ENCODE results near the gene NFKBIB. TPM values are rescaled to one million over a fixed set of nuclear protein-coding genes. Genes with fewer than 3 reads are reported as not detected.
"Not testable (repeated sequence)": the region's sequence is repeated elsewhere in the genome, so short reads cannot be mapped to it uniquely, and the experiment has no call there.

NFKBIB gene, protein sequence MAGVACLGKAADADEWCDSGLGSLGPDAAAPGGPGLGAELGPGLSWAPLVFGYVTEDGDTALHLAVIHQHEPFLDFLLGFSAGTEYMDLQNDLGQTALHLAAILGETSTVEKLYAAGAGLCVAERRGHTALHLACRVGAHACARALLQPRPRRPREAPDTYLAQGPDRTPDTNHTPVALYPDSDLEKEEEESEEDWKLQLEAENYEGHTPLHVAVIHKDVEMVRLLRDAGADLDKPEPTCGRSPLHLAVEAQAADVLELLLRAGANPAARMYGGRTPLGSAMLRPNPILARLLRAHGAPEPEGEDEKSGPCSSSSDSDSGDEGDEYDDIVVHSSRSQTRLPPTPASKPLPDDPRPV
- 100 to 1,000 TPM; 150 to 174 (median 169) TPM for total RNA-seq

DNA sequence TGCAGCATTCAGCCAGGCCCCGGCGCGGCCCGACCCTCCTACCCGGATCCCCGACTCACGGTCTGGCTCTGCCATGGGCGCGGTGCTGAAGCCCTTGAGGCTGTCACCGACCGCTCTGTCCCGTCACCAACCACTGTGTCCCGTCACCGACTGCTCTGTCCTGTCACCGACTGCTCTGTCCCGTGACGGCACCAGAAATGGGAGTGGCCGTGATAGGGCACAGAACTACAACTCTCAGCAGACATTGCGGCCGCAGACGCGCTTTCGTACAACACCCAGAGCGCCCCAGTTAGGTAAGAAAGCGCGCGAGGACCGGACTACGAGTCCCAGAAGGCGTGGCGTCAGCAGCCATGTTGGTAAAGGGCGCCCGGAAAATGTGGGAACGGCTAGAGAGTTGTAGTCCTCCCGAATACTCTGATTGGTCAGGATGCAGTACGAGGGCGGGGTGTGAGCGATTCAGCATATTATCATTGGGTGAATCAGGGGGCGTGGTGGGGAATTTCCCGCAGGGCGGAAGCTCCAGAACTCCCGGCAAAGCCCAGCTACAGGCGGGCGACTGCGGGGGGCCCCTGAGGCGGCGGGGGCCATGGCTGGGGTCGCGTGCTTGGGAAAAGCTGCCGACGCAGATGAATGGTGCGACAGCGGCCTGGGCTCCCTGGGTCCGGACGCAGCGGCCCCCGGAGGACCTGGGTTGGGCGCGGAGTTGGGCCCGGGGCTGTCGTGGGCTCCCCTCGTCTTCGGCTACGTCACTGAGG, at the start of gene NFKBIB, which contains the start of gene SIRT2:
Gene NFKBIB, plus strand, starts transcription at position 523 of the 755 bp plus-strand sequence. Its CDS starts 64 bp downstream, at position 587.
Gene SIRT2, minus strand, starts transcription at position 172 of the 755 bp plus-strand sequence. Its CDS starts 97 bp downstream, at position 75.
- Mint-ChIP-seq H3K4me3 (peak within 1 kb of the TSS; percentile 94), H3K36me3 (ENCODE audit: insufficient read depth) (peaks cover 12% of the 10 kb centered on the region), H3K9me3 (no peaks in the 10 kb centered on the region), H3K27me3 (ENCODE audit: low read depth) (no peaks in the 10 kb centered on the region), H3K4me1 (ENCODE audit: low read depth) (peaks cover 42% of the 10 kb centered on the region)
- DNase-seq (peak; percentile 98), ATAC-seq (peak; percentile 93 to 94)

DNA sequence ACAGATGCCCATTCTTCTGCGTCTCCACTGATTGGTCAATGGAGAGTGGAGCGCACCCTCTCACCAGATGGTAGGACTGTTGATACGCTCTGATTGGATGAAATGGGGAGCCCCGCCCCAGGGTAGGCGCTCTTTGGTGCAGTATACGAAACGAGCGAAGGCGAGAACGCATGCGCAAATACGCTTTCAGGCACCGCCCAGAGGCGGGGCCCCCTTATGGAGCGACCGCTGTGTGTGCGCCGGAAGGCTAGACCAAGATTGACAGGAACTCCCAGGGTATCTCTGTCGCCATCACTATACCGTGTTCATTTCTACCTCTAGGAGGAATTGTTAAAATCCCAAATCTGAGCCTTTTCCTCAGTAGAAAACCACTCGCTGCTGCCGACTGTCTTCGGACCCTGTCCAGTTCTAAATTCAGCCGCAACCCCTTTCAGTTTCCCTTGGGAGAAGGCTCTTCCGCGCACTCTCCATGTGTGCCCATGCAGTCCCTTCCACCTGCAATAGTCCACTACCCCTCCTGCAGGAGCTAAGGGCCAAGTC, 49.3 kb upstream of the NFKBIB start:
- DNase-seq = peak; percentile 98
- Mint-ChIP-seq H3K4me1 (ENCODE audit: low read depth) (peaks cover 53% of the 10 kb centered on the region), H3K4me3 (peak overlapping the region; percentile 97), H3K9me3 (no peaks in the 10 kb centered on the region), H3K36me3 (ENCODE audit: insufficient read depth) (peaks cover 28% of the 10 kb centered on the region), H3K27me3 (ENCODE audit: low read depth) (no peaks in the 10 kb centered on the region)
- ATAC-seq = peak; percentile 72 to 75

DNA sequence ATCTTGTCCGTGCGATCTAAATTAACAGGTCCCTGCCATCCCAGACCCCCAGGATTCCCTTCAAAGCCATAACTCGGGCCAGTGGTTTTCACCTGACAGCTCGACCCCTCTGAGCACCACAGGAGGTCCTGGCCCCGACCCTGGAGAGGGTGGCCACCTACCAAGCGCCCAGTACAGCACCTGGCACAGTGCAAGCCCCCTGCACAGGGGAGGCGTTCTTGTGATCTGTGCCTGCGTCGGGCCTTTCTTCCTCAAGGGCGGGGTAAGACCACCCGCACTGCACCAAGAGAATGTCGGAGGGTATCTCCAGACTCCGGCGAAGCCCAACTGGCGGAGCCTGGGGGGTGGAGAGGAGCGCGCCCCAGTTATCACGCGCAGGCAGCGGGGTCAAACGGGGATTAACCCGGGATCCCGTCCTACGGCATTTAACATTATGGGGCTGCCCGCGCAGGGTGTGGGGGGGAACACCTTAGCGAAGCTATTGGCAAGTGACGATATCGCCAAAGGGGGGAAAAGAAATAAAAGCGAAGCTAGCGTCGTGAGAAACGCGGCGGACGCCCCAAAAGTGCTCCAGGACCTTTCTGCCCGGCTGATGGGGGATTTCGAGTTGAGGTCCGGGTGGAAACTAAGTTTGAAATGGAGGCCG, 48.7 kb upstream of the NFKBIB start:
- H3K36me3 Mint-ChIP-seq (ENCODE audit: insufficient read depth) = peaks cover 22% of the 10 kb centered on the region
- H3K4me1 Mint-ChIP-seq (ENCODE audit: low read depth) = peaks cover 47% of the 10 kb centered on the region
- no peaks in the 10 kb centered on the region for H3K9me3 Mint-ChIP-seq
- ATAC-seq (no peak), DNase-seq (peak; percentile 38)
- H3K4me3 Mint-ChIP-seq = peak overlapping the region; percentile 97
- H3K27me3 Mint-ChIP-seq (ENCODE audit: low read depth) = no peaks in the 10 kb centered on the region

DNA sequence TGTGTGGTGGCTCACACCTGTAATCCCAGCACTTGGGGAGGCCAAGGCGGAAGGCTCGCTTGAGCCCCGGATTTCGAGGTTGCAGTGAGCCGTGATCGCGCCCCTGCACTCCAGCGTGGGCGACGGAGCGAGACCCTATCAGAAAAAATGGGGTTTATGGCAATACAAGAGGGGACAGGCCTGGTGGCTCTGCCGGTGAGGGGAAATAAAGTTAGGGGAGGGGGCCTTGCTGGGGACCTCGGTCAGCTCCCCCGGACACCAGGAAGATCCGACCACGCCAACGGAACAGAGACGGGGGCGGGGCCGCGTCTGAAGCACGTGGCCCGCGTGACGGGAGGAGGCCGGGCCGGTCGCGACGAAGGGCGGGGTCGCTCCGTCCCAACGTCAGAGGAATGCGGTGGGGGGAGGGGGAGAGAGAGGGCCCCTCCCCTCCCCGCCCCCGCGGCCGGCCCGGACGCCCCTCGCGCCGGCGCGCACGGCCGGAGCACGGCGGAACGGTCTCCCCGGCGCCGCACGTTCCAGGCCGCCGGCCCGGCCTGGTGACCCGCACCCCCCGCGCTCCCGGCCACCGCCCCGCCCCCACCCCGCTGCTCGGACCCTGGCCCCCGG, 48.0 kb upstream of the NFKBIB start:
- peaks cover 48% of the 10 kb centered on the region for H3K4me1 Mint-ChIP-seq (ENCODE audit: low read depth)
- no peaks in the 10 kb centered on the region for H3K9me3 Mint-ChIP-seq
- ATAC-seq = peak; percentile 7 to 9
- DNase-seq = peak; percentile 88
- H3K4me3 Mint-ChIP-seq = peak overlapping the region; percentile 97
- H3K36me3 Mint-ChIP-seq (ENCODE audit: insufficient read depth) = peaks cover 19% of the 10 kb centered on the region
- no peaks in the 10 kb centered on the region for H3K27me3 Mint-ChIP-seq (ENCODE audit: low read depth)

DNA sequence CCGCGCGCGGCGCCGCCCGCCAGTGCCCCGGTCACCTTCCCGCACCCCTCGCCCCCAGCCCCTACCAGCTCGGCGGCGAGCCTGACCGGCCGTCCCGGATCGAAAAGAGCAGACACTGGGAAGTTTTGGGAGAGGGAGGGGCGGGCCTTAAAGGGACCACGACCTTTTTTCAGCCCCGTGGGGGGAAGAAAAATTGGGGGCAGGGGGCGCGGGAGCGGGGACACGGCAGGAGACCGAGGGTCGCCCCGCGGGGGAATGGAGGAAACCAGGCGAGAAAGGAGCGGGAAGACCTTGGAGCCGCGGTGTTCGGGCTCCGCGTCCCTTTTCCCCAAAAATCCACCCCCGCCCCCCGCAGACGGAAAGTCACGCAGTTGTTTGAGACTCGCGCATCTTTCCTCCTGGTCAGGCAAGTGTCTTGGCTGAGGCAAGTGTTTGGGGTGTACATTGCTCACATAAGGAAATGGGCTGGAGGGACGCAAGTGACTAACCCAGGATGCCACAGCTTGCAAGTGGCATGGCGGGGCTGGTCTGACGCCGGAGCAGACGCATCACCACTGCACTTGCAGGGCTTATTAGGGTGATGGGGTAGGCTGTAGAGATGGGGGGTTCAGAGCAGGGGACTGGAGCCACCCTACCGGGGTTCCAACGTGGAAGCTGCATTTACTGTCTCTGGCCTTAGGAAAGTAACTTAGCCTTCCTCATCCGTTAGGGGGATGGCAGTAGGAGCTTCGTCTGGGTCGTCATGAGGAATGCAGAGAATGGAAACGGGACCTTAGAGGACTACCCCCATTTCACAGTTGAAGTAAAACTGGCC, 47.3 kb upstream of the NFKBIB start:
- H3K4me3 Mint-ChIP-seq = peak overlapping the region; percentile 88
- peaks cover 49% of the 10 kb centered on the region for H3K4me1 Mint-ChIP-seq (ENCODE audit: low read depth)
- no peak for ATAC-seq
- peak; percentile 52 for DNase-seq
- no peaks in the 10 kb centered on the region for H3K27me3 Mint-ChIP-seq (ENCODE audit: low read depth)
- no peaks in the 10 kb centered on the region for H3K9me3 Mint-ChIP-seq
- H3K36me3 Mint-ChIP-seq (ENCODE audit: insufficient read depth) = peaks cover 16% of the 10 kb centered on the region

DNA sequence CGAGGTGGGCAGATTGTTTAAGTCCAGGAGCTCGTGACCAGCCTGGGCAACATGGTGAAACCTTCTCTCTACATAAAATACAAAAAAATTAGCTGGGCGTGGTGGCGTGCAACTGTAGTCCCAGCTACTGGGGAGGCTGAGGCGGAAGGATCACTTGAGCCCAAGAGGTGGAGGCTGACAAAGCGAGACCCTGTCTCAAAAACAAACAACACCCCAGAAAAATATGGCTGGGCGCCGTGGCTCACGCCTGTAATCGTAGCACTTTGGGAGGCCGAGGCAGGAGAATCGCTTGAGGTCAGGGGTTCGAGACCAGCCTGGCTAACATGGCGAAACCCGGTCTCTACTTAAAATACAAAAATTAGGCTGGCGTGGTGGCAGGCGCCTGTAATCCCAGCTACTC, 46.6 kb upstream of the NFKBIB start:
- H3K9me3 Mint-ChIP-seq = no peaks in the 10 kb centered on the region
- H3K4me3 Mint-ChIP-seq = peak overlapping the region; percentile 88
- no peak for ATAC-seq
- H3K27me3 Mint-ChIP-seq (ENCODE audit: low read depth) = no peaks in the 10 kb centered on the region
- peaks cover 49% of the 10 kb centered on the region for H3K4me1 Mint-ChIP-seq (ENCODE audit: low read depth)
- no peak for DNase-seq
- peaks cover 9% of the 10 kb centered on the region for H3K36me3 Mint-ChIP-seq (ENCODE audit: insufficient read depth)

DNA sequence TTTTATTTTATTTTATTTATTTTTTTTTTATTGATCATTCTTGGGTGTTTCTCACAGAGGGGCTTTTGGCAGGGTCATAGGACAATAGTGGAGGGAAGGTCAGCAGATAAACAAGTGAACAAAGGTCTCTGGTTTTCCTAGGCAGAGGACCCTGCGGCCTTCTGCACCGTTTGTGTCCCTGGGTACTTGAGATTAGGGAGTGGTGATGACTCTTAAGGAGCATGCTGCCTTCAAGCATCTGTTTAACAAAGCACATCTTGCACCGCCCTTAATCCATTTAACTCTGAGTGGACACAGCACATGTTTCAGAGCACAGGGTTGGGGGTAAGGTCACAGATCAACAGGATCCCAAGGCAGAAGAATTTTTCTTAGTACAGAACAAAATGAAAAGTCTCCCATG, 44.8 kb upstream of the NFKBIB start:
- H3K4me3 Mint-ChIP-seq; H3K9me3 Mint-ChIP-seq; H3K27me3 Mint-ChIP-seq (ENCODE audit: low read depth); ATAC-seq; DNase-seq; H3K36me3 Mint-ChIP-seq (ENCODE audit: insufficient read depth): not testable (repeated sequence)
- peaks cover 44% of the 10 kb centered on the region for H3K4me1 Mint-ChIP-seq (ENCODE audit: low read depth)

DNA sequence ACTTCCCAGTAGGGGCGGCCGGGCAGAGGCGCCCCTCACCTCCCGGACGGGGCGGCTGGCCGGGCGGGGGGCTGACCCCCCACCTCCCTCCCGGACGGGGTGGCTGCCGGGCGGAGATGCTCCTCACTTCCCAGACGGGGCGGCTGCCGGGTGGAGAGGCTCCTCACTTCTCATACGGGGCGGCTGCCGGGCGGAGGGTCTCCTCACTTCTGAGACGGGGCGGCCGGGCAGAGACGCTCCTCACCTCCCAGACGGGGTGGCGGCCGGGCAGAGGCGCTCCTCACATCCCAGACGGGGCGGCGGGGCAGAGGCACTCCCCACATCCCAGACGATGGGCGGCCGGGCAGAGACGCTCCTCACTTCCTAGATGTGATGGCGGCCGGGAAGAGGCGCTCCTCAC, 44.0 kb upstream of the NFKBIB start:
- H3K36me3 Mint-ChIP-seq (ENCODE audit: insufficient read depth); H3K4me3 Mint-ChIP-seq; H3K9me3 Mint-ChIP-seq; H3K27me3 Mint-ChIP-seq (ENCODE audit: low read depth); ATAC-seq; DNase-seq: not testable (repeated sequence)
- peaks cover 42% of the 10 kb centered on the region for H3K4me1 Mint-ChIP-seq (ENCODE audit: low read depth)

DNA sequence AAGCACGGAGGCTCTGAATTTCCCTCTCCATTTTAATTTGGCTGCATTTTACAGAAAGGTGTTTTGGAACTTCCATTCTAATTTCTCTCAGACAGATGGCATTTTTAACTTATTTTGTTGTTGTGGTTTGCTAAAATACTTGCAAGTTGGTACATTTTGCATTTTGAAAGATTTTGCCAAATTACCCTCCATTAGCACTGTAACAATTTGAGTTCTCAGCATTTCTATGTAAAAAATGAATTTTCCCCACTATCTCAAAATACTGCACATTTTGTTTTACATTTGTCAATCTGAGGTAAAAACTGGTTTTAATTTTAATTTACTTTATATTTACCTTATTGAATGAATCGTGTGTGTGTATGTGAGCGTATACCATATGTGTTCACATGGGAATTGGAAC, 43.0 kb upstream of the NFKBIB start:
- peaks cover 34% of the 10 kb centered on the region for H3K4me1 Mint-ChIP-seq (ENCODE audit: low read depth)
- DNase-seq (no peak), ATAC-seq (no peak)
- no peaks in the 10 kb centered on the region for H3K36me3 Mint-ChIP-seq (ENCODE audit: insufficient read depth)
- no peaks in the 10 kb centered on the region for H3K9me3 Mint-ChIP-seq
- no peak overlapping the region for H3K4me3 Mint-ChIP-seq
- H3K27me3 Mint-ChIP-seq (ENCODE audit: low read depth) = no peaks in the 10 kb centered on the region

DNA sequence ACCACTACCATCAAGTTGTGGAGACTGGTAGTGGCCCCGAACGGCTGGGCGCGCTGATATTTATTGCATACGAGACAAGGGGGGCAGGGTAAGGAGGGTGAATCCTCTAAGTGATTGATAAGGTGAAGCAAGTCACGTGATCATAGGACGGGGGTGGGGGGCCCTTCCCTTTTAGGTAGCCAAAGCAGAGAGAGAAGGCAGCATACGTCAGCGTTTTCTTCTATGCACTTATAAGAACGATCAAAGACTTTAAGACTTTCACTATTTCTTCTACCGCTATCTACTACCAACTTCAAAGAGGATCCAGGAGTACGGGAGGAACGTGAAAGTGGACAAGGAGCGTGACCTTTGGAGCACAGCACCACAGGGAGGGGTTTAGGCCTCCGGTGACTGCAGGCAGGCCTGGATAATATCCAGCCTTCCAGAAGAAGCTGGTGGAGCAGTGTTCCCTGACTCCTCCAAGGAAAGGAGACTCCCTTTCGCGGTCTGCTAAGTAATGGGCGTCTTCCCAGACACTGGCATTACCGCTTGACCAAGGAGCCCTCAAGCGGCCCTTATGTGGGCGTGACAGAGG, 40.1 kb upstream of the NFKBIB start:
- H3K4me1 Mint-ChIP-seq (ENCODE audit: low read depth) = peaks cover 36% of the 10 kb centered on the region
- not testable (repeated sequence) for ATAC-seq; H3K36me3 Mint-ChIP-seq (ENCODE audit: insufficient read depth); H3K9me3 Mint-ChIP-seq; H3K27me3 Mint-ChIP-seq (ENCODE audit: low read depth); DNase-seq; H3K4me3 Mint-ChIP-seq

DNA sequence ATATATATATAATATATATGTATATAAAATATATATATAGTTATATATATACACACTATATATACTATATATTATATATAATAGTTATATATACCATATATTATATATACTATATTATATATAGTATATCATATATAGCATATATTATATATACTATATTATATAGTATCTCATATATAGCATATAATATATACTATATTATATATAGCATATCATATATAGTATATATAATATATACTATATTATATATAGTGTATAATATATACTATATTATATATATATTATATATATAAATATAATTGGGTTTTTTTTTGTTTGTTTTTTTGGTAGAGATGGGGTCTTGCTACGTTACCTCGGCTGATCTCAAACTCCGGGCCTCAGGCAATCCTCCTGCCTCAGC, 38.4 kb upstream of the NFKBIB start:
- Mint-ChIP-seq H3K4me3 (no peak overlapping the region), H3K27me3 (ENCODE audit: low read depth) (no peaks in the 10 kb centered on the region), H3K36me3 (ENCODE audit: insufficient read depth) (peaks cover 2% of the 10 kb centered on the region), H3K4me1 (ENCODE audit: low read depth) (peaks cover 50% of the 10 kb centered on the region), H3K9me3 (no peaks in the 10 kb centered on the region)
- no peak for ATAC-seq
- no peak for DNase-seq

DNA sequence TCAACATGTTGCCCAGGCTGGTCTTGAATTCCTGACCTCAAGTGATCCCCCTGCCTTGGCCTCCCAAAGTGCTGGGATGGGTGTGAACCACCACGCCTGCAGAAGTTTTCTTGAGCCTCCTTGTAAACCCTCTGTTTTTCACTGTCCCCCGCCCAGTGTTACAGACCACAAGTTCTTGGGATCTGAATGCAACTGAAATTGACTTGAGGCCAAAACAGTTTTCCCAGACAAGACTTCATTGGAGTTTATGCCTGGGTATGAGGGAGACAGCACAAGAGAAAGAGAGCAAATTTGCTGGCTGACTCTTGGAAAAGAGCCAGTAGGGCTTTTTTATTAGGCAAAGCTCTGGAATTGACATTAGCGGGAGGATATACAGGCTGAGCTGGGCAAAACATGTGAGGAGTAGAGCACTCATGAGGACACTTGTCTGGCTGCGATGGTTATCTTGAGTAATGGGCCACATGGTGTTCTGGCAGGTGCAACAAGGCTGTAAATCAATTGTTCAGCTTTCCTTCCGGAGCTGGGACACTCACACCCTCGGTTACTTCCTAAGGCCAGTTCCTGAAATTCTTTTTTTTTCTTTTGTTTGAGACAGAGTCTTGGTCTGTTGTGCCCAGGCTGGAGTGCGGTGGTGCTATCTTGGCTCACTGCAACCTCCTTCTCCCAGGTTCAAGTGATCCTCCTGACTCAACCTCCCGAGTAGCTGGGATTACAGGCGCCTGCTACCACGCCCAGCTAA, 37.3 kb upstream of the NFKBIB start:
- H3K27me3 Mint-ChIP-seq (ENCODE audit: low read depth) = no peaks in the 10 kb centered on the region
- no peak overlapping the region for H3K4me3 Mint-ChIP-seq
- peaks cover 42% of the 10 kb centered on the region for H3K4me1 Mint-ChIP-seq (ENCODE audit: low read depth)
- H3K9me3 Mint-ChIP-seq = no peaks in the 10 kb centered on the region
- peaks cover 2% of the 10 kb centered on the region for H3K36me3 Mint-ChIP-seq (ENCODE audit: insufficient read depth)
- DNase-seq = no peak
- ATAC-seq = no peak

Measured in activated T-cell treated with anti-CD3 and anti-CD28 coated beads, Interleukin-2, amount 50 U/mL, for 4 hours (primary cell).